Measurements from ENCODE around the gene TSPEAR. TPM values are rescaled to one million over a fixed set of nuclear protein-coding genes. Genes with fewer than 3 reads are reported as not detected.

TSPEAR gene
- total and polyA plus RNA-seq, 9 of the 15 experiments (the other 6 are each of a cell fraction or from before 2014, with no cell fraction given) = not detected

- TF ChIP-seq RERE (CRISPR knock-in tag; IDR thresholded peaks at IDR 0.05; ENCODE audit: borderline replicate concordance) (0 out of 2 replicates have a peak, but pooled peaks have one; percentile 18), PCBP1 (IDR thresholded peaks at IDR 0.05; ENCODE audit: low read depth, low read length, poor library complexity, severe bottlenecking) (no peak), ZBTB49 (CRISPR knock-in tag; IDR thresholded peaks at IDR 0.05; ENCODE audit: borderline replicate concordance) (no peak), REST (IDR thresholded peaks at IDR 0.05; ENCODE audit: borderline replicate concordance) (no peak), REST (CRISPR knock-in tag; IDR thresholded peaks at IDR 0.05; ENCODE audit: low read depth) (no peak), ZNF436 (CRISPR knock-in tag; IDR thresholded peaks at IDR 0.05) (no peak), ETV1 (tag; conservative IDR thresholded peaks at IDR 0.05; ENCODE audit: low read depth) (peak; percentile 67), L3MBTL2 (IDR thresholded peaks at IDR 0.05) (peak; percentile 97), MYC (IDR thresholded peaks at IDR 0.05; ENCODE audit: low read depth, low read length) (0 out of 2 replicates have a peak, but pooled peaks have one; percentile 33), MYC (CRISPR knock-in tag; IDR thresholded peaks at IDR 0.05; ENCODE audit: borderline replicate concordance, low read depth) (no peak)
Measured at GRCh38 chr21:44568667-44569556, 142.5 kb downstream of the TSPEAR start (continued).
